Sigmoid colon (tissue), 7 donors: ENCODE data around the gene RHOT1. TPM values are rescaled to one million over a fixed set of nuclear protein-coding genes. Genes with fewer than 3 reads are reported as not detected.

Source experiments
- DNase-seq: peaks from one replicate; pipeline ENCODE4 v3.0.0-alpha.2; 2019
- H3K27ac ChIP-seq, 4 donors: fragments of 200-600 bp; sonication (generic); one replicate each; pipeline ENCODE4 v1.5.1; 2016 to 2019; ENCODE audit warnings: mild to moderate bottlenecking in 1 of 4
- H3K27me3 ChIP-seq, 3 donors: fragments of 200-600 bp; sonication (generic); one replicate each; pipeline ENCODE4 v1.5.1; 2019; ENCODE audit warnings: mild to moderate bottlenecking in 1 of 3
- H3K36me3 ChIP-seq, 4 donors: fragments of 200-600 bp; sonication (generic); one replicate each; pipeline ENCODE4 v1.5.1; 2016 to 2019
- H3K4me1 ChIP-seq, 4 donors: fragments of 200-600 bp; sonication (generic); one replicate each; pipeline ENCODE4 v1.5.1; 2017 to 2019
- H3K4me3 ChIP-seq, 4 donors: fragments of 200-600 bp; sonication (generic); one replicate each; pipeline ENCODE4 v1.5.1; 2017 to 2019; ENCODE audit warnings: mild to moderate bottlenecking in 2 of 4, moderate library complexity in 1 of 4
- H3K9me3 ChIP-seq, 4 donors: fragments of 200-600 bp in 3 of 4; sonication (generic) in 3 of 4; one replicate each; pipeline versions ENCODE4 v1.5.1 to v1.6.1; 2013 to 2019
- CTCF ChIP-seq, 4 experiments: fragments of 450-650 bp in 3 of 4; fragments of 200-600 bp in 1 of 4; IDR thresholded peaks; one replicate each; pipeline ENCODE4 v1.5.1; 2016 to 2019; ENCODE audit warnings: antibody characterized with exemption in 4 of 4, mild to moderate bottlenecking in 3 of 4, moderate library complexity in 2 of 4
- EP300 ChIP-seq, 4 donors: sonication (generic); formaldehyde crosslinking; IDR thresholded peaks; one replicate each; pipeline ENCODE4 v1.6.1; 2017; ENCODE audit warnings: antibody characterized with exemption in 4 of 4
- POLR2A ChIP-seq, 2 donors: fragments of 450-650 bp; IDR thresholded peaks; one replicate each; pipeline ENCODE4 v1.6.1; 2016; ENCODE audit warnings: antibody characterized with exemption in 2 of 2, mild to moderate bottlenecking in 2 of 2, moderate library complexity in 2 of 2
- POLR2AphosphoS5 ChIP-seq, 4 donors: sonication (generic); formaldehyde crosslinking; IDR thresholded peaks; one replicate each; pipeline ENCODE4 v1.6.1; 2017; ENCODE audit warnings: antibody characterized with exemption in 4 of 4
- WGBS, 2 donors: extraction: QIAGEN DNeasy Blood & Tissue Kit; methylation state at CpG; one replicate each; pipeline ENCODE4 v1.1.7; 2013; 5-methylcytosine and 5-hydroxymethylcytosine counted together
- intact Hi-C: fragments of 100-400 bp; cut with DNase I; formaldehyde crosslinking; loops from one replicate; pipeline ENCODE4 v1.15.1; 2023
- polyA plus RNA-seq, 3 donors: library from polyadenylated mRNA; stranded (reverse); fragments of 200-250 nt; gene quantifications; one replicate each; pipeline ENCODE4 v1.2.3, GENCODE V29; 2013
- total RNA-seq, 4 donors: library from RNA; depleted of rRNA; stranded (reverse); fragments of >200 nt; gene quantifications; one replicate each; pipeline ENCODE4 v1.1.0, GENCODE V29; 2016
- donor health status: healthy with polysubstance abuse.
- donor health status: Bipolar disorder and iron deficiency.
- donor health status: healthy.

The RHOT1 gene
- total and polyA plus RNA-seq, 7 donors, result 17.0 to 71.5 (median 48.9) TPM

GRCh38 chr17:32157225-32157624 is 14.9 kb downstream of the RHOT1 start:
- TF ChIP-seq POLR2A (IDR thresholded peaks at IDR 0.05), result no peak
- TF ChIP-seq CTCF (IDR thresholded peaks at IDR 0.05), result no peak
- no peak for TF ChIP-seq EP300 (IDR thresholded peaks at IDR 0.05)
- no peak for TF ChIP-seq POLR2AphosphoS5 (IDR thresholded peaks at IDR 0.05)
- DNase-seq, result no peak
- Histone ChIP-seq H3K36me3 (peaks cover 0 to 51% (median 5%) of the 10 kb centered on the region in 4 donors), H3K27me3 (no peaks in the 10 kb centered on the region), H3K4me3 (no peak overlapping the region), H3K27ac (no peak overlapping the region), H3K9me3 (no peaks in the 10 kb centered on the region), H3K4me1 (peaks cover 0 to 20% (median 2%) of the 10 kb centered on the region in 4 donors)
- 95 to 97% methylated on average over 4 of the region's 4 CpGs for WGBS, 2 donors
- intact Hi-C loops, result no loop called here

- no peaks in the 10 kb centered on the region for H3K27me3 ChIP-seq
- TF ChIP-seq POLR2AphosphoS5 (IDR thresholded peaks at IDR 0.05), result no peak
- TF ChIP-seq CTCF (IDR thresholded peaks at IDR 0.05), result no peak
- no peak for TF ChIP-seq EP300 (IDR thresholded peaks at IDR 0.05)
- TF ChIP-seq POLR2A (IDR thresholded peaks at IDR 0.05), result no peak
- H3K4me1 ChIP-seq, result peaks cover 0 to 20% (median 0%) of the 10 kb centered on the region in 4 donors
- no peak overlapping the region for H3K4me3 ChIP-seq
- H3K27ac ChIP-seq, result no peak overlapping the region
- no peaks in the 10 kb centered on the region for H3K9me3 ChIP-seq
- H3K36me3 ChIP-seq, result peaks cover 0 to 40% (median 5%) of the 10 kb centered on the region in 4 donors
- WGBS, 2 donors, result 93 to 96% methylated on average over 20 of the region's 20 CpGs
- intact Hi-C loops, result no loop called here
- DNase-seq, result no peak
Observed at GRCh38 chr17:32158870-32159585, 16.7 kb downstream of the RHOT1 start.

- no peak for DNase-seq
- Histone ChIP-seq H3K27me3 (no peaks in the 10 kb centered on the region), H3K4me3 (no peak overlapping the region), H3K9me3 (no peaks in the 10 kb centered on the region), H3K36me3 (peaks cover 0 to 45% (median 5%) of the 10 kb centered on the region in 4 donors), H3K4me1 (peaks cover 0 to 20% (median 0%) of the 10 kb centered on the region in 4 donors), H3K27ac (no peak overlapping the region)
- 93 to 97% methylated on average over 18 of the region's 18 CpGs for WGBS, 2 donors
- intact Hi-C loops, result no loop called here
- TF ChIP-seq POLR2AphosphoS5 (IDR thresholded peaks at IDR 0.05) (no peak), EP300 (IDR thresholded peaks at IDR 0.05) (no peak), POLR2A (IDR thresholded peaks at IDR 0.05) (no peak), CTCF (IDR thresholded peaks at IDR 0.05) (no peak)
Observed at GRCh38 chr17:32159586-32160438, 17.5 kb downstream of the RHOT1 start.

GRCh38 chr17:32160526-32160925 is 18.2 kb downstream of the RHOT1 start:
- 96 to 98% methylated on average over 9 of the region's 9 CpGs for WGBS, 2 donors
- no peak overlapping the region for H3K27ac ChIP-seq
- H3K27me3 ChIP-seq, result no peaks in the 10 kb centered on the region
- intact Hi-C loops, result no loop called here
- H3K9me3 ChIP-seq, result no peaks in the 10 kb centered on the region
- no peak for DNase-seq
- TF ChIP-seq POLR2A (IDR thresholded peaks at IDR 0.05), result no peak
- no peak for TF ChIP-seq CTCF (IDR thresholded peaks at IDR 0.05)
- TF ChIP-seq EP300 (IDR thresholded peaks at IDR 0.05), result no peak
- no peak for TF ChIP-seq POLR2AphosphoS5 (IDR thresholded peaks at IDR 0.05)
- H3K4me1 ChIP-seq, result peaks cover 0 to 20% (median 0%) of the 10 kb centered on the region in 4 donors
- H3K36me3 ChIP-seq, result peaks cover 0 to 38% (median 5%) of the 10 kb centered on the region in 4 donors
- H3K4me3 ChIP-seq, result no peak overlapping the region
